Activated CD8-positive, alpha-beta memory T cell treated with anti-CD3 and anti-CD28 coated beads for 36 hours (primary cell): ENCODE data around the gene ASTN2. TPM values are rescaled to one million over a fixed set of nuclear protein-coding genes. Genes with fewer than 3 reads are reported as not detected.

Experiments used
- CTCF ChIA-PET: fragments of 350-600 bp; sonication (Branson Sonifier 250); formaldehyde crosslinking; loops from one replicate; lab custom pipeline; 2021; ENCODE audit warnings: antibody characterized with exemption; lab: Charles Lee
- POLR2A ChIA-PET: fragments of 350-600 bp; sonication (Branson Sonifier 250); formaldehyde crosslinking; loops from one replicate; lab custom pipeline; 2021; ENCODE audit warnings: antibody characterized with exemption; lab: Charles Lee
- total RNA-seq, 2 experiments: library from RNA; stranded (reverse); gene quantifications; one replicate each; pipeline ENCODE4 v1.2.3, GENCODE V29; 2021

The ASTN2 gene
- total RNA-seq, 2 experiments from 2014 or later = 3.1 to 4.3 TPM

DNA sequence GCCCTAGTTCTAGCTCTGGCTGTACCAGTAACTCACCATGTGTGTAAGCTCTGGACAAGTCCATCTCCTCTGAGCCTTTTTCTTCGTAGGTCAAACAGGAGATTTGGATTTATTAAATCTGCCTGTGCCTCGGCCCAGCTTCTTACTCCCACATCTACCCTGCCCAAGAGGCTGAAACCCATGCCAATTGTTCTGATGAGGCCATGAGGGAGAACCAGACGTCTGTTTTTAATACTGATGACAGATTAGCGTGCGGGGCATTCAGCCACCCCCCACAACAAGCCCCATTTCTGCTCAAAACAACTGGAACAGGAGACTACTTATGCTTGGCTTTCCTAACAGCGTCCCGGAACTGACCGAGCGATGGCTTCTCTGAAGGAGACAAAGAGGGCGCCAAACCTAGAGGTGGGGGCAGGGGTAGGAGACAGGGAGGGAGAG, 808.9 kb downstream of the ASTN2 start:
- CTCF ChIA-PET = no interaction called here
- POLR2A ChIA-PET = no interaction called here

DNA sequence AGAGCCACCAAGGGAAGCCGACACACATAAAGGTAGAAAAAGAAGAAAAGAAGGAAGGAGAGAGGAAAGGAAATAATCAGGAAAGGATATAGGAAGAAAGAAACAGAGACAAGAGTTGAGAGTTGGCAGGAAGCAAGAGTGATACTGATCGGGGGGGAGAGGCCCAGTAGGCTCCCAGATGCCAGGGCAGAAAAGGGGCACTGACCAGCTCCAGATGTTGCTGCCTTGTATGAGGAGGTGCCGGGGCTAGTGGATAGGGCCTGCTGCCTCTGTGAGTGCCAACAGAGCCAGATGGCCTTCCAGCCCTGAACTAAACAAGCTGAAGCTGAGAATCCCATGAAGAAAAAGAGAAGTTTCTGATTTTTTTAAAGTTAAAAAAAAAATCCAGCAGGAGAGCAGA, 809.8 kb downstream of the ASTN2 start:
- POLR2A ChIA-PET = no interaction called here
- CTCF ChIA-PET = no interaction called here

DNA sequence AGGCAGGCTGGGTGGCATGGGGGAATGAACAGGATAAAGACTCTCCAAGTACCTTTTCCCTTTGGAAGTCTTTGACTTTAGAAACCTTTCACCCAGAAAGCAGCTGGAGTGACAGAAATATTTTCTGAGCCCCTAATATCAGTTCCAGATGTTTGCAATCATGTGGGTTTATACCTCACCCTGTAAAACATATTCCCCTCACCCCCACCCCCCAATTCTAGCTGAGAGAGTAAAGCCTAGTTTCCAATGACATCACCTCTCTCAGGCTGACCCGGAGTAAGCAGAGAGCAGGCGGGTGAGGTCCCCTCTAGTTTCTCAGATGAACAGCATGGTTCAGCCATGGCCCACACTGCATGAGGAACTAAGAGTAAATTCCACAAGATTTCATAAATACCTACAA, 810.6 kb downstream of the ASTN2 start:
- ChIA-PET POLR2A (no interaction called here), CTCF (no interaction called here)

DNA sequence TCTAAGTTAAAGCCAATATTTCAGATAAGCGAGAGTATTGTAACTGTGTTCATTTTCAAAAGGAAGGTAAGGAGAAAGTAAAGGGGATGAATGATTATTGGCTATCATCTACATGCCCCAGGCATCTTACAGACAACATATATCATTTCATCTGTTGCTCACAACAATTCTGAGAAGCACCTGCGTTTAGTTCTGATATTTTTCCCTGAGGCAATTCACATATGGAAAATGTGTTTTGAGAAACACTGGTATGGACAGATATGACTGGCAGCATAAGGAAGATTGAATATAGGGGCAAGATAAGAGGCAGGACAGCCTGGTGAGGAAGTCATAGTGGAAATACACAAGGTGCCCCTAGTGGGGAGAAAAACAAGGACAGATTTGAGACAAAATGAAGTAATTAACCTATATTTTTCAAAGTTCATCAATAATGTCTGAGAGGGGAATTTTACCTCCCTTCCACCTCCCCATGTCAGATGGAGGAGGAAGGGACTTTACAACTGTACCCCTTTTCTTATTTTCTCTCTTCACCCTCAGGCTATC, 815.4 kb downstream of the ASTN2 start:
- ChIA-PET CTCF (interaction anchor here (0.7 kb wide), 1 partner anchor 104 kb away, joined by 5 read pairs; no protein-coding TSS in a partner anchor), POLR2A (no interaction called here)

DNA sequence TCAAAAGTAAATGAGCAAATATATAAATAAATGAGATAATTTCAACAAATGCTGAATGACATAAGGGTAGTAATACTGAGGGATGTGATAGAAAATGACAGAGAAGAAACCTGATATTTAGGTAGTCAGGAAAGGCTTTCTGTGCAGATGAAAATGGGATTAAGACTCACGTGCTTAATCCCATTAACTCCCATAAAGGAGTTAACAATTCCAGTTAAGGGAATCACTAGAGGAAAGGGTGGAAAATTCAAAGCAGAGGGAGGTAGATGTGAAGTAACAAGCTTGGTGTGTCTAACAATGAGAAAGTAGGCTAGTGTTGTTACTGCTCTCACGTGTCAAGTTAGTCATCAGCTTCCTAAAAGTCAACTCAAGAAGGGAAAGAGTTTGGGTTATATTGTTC, 818.2 kb downstream of the ASTN2 start:
- POLR2A ChIA-PET = no interaction called here
- CTCF ChIA-PET = no interaction called here

DNA sequence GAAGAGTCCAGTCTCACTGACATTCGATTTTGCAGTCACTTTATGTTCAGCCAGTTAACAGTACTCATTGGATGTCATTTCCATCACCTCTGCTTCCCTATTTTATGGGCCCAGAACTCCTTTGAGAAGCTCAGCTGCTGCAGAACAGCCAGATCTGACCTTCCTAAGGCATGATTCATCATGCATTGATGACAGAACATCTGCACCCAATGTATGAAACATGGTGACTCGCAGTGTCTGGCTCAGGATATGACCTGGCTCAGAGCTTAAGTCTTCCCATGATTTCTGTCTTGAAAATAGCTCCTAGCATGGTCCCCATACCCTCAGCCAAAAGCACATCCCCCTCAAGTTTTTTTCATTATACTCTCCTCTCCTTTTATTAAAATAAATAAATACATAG, 820.3 kb downstream of the ASTN2 start:
- POLR2A ChIA-PET = no interaction called here
- CTCF ChIA-PET = no interaction called here

DNA sequence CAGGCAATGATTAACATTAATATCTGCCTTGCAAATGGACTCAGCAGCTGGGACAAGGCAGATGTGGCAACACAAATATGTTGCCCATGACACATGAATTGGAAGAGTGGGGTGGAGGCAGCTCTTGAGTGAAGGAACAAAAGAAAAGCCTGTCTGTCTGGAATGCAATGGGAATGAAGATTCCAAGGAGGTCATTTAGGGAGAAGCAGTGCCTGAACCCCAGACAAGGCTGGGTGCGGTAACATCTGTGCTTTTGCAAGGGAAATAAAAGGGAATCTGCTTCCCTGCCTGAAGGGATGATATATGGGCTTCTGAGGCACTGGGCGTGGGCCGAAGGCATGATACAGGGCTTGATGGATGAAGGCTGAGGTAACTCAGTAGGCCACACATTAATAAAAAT, 821.9 kb downstream of the ASTN2 start:
- CTCF ChIA-PET = no interaction called here
- POLR2A ChIA-PET = no interaction called here

DNA sequence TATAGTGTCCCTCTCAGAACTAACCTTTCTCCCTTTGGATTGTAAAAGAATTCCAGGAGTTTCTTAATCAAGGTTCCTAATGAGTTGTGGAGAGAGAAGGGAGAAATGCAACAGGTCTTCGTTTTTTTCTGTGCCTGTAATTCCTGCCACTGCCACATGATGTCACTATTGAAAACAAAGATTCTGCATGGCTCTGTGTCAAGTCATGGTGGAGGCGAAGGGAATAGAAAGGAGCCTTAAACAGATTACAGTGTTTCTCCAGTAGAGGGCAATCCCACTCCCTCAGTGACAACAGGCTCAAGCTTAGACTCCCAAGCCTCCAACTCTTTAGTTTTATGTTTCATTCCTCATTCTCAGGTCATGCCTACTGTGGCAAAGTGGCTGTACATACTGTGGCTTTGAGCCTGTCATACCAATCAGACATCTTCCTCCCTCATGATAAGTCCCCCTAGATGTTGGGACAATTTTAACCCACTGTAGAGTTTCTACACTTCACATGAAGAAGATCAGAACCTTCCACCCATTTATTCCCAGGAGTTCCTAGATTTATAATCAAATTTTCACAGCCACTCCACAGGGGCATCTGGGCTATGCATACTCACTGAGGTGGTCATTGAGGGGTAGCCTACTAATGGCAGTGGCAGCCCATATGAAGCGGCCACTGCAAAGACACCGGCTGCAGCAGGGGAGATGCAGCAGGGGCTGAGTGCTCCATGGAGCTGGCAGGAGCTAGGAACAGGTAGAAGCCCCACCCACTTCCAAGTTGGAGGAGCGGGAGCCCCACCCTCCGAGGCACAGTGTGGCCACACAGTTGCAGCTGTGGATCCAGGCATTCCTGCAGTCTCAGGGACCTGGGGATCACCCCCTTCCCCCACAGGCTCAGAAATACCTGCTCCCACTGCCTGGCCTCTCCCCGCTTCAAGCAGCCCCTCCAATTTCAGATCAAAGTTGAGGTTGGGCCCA, 825.2 kb downstream of the ASTN2 start:
- ChIA-PET POLR2A (no interaction called here), CTCF (no interaction called here)

DNA sequence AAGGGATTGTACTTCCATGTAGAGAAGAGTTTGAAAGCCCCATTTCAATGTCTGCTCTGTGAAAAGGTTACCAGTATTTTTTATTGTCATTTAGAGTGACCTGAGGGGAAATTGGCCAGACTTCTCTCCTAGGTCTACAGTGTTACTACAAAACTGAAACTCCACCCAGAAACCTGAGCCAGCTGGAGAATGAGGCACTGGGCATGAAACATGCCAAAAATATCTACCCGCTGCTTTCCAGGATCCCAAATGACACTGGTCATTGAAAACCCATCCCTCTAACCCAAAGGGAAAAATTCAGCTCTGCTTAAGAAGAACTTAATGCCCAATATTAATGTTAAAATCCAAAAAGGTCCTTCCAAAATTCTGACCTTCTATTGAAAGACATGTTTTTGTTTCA, 826.9 kb downstream of the ASTN2 start:
- POLR2A ChIA-PET = no interaction called here
- CTCF ChIA-PET = no interaction called here

DNA sequence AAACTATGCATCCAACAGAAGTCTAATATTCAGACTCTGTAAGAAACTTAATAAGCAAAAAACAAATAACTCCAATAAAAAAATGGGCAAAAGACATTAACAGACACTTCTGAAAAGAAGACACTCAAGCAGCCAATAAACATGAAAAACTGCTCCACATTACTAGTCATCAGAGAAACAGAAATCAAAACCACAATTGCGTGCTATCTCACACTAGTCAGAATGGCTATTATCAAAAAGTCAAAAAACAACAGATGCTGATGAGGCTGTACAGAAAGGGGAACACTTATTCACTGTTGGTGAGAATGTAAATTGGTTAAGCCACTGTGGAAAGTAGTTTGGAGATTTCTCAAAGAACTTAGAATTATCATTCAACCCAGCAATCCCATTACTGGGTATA, 829.0 kb downstream of the ASTN2 start:
- ChIA-PET CTCF (no interaction called here), POLR2A (no interaction called here)

DNA sequence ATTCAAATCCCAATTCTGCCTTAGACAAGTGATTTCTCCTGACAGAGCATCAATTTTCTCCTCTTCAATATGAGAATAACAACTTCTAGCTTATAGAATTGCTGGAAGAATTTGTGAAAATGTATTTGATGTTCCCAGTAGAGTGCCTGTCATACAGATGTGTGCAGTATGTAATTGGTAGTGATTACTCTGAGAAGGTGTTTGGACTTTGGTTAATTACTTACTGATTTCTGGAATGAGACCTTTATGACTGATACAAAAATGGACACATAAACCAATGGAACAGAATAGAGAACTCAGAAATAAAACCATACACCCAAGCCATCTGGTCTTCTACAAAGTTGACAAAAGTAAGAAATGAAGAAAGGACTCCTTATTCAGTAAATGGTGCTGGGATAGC, 829.7 kb downstream of the ASTN2 start:
- ChIA-PET POLR2A (no interaction called here), CTCF (no interaction called here)

DNA sequence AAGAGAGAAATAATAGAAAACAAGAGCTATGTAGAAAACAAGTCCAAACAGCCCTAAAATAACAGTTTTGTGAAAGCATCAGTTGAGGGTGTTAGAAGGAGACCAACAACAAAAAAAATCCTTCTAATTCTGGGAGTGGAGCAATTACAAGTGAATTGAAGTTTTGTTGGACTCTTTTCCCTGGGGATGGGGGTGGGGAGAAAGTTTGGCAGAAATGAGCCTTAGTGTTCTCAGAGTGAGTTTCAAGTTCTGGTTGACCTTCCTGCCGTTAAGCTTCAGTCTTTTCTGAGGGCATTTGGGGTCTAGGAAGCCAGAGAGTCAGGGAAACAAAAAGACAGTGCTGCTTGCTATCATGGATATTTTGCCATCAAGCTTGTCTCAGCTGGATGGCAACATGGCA, 834.0 kb downstream of the ASTN2 start:
- ChIA-PET CTCF (no interaction called here), POLR2A (no interaction called here)

DNA sequence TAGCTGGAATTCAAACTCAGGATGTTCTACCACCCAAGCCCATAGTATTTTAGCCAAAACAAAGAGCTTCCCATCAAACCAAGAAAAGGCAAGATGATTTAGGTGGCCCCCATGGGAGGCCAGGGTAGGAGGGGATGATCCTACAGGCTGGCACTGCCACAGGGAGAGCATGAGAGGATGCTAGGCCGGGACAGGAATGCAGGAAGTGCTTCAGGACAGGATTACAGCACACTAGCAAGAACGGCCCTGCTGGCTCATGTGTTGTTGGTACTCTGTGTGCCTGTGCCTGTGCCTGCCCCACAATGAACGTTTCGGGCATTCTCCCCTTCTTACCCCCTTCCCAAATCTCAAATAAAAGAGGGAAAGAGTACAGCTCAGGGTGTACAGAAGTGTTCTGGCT, 838.5 kb downstream of the ASTN2 start:
- ChIA-PET POLR2A (no interaction called here), CTCF (no interaction called here)

DNA sequence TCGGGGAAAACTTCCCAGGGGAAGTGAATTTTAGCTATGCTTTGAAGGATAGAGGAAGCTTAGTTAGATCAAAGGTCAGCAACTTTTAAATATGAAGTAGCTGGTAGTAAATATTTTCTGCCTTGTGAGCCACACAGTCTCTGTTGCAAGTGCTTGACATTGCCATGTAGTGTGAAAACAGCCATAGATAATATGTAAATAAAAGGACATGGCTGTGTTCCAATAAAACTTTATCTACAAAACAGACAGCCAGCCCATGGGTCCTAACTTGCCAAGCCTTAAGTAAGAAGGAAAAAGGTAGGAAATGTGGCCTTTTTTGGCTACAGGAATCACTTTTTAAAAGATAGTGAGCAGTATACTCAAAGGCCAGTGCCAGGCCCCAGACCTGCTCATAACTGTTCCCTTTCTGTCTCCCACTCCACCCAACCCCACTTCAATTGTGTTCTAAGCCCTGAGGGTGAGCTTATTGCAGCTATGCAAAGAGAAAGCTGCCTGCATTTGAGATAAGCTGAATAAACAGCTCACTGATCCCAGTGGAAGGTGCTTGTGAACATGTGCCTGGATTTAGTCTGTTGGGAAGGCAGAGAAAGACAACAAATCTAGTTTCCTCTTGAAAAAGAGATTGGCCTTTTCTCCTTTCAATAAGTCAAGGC, 840.7 kb downstream of the ASTN2 start:
- CTCF ChIA-PET = no interaction called here
- POLR2A ChIA-PET = no interaction called here

DNA sequence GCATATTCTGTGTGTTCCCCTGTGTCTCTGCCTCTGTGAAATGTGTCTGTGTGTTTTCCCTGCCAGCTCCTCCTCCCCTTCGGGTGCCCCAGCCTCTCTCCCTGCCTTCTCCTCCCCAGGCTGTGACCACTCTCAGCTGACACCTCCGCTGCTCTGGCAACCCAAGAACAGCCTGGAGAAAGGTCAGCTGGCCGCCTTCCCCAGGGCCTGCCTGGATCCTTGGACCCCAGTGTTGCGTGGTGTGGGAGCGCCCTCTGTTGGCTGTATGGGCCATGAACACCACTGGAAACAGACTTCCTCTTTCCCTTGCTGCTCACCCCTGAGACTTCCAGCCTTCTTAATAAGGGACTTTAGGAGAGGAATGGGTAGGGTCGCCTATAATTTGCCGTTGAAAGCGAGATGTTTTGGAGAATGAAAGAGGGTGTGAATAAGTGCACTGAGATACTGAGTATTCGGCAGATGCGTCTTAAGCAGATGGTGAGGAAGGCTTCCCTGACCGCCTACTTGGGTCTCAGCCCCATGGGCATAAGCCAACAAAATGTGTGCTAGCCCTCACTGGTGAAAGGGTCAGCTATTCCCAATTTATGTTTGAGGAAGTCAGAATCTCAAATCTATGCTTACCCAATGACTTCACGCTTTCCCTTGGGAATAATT, 842.6 kb downstream of the ASTN2 start:
- CTCF ChIA-PET = no interaction called here
- POLR2A ChIA-PET = no interaction called here

DNA sequence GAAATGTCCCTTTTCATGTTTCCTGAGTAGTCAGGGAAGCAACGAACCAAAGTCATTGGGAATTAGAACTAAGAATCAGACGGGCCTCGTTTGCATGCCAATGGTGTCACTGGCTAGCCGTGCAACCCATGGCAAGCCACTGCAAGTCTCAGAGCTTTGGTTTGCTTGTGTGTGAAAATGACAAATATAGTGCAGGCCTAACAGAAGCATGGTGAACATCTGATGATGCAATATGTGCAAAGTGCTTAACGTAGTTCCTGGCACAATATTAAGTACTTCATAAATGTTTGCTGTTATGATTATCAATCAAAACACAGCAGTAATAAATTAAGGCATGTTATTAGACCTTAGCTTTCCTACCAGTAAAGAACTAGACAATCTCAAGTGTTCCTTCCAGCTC, 845.7 kb downstream of the ASTN2 start:
- CTCF ChIA-PET = no interaction called here
- POLR2A ChIA-PET = no interaction called here

DNA sequence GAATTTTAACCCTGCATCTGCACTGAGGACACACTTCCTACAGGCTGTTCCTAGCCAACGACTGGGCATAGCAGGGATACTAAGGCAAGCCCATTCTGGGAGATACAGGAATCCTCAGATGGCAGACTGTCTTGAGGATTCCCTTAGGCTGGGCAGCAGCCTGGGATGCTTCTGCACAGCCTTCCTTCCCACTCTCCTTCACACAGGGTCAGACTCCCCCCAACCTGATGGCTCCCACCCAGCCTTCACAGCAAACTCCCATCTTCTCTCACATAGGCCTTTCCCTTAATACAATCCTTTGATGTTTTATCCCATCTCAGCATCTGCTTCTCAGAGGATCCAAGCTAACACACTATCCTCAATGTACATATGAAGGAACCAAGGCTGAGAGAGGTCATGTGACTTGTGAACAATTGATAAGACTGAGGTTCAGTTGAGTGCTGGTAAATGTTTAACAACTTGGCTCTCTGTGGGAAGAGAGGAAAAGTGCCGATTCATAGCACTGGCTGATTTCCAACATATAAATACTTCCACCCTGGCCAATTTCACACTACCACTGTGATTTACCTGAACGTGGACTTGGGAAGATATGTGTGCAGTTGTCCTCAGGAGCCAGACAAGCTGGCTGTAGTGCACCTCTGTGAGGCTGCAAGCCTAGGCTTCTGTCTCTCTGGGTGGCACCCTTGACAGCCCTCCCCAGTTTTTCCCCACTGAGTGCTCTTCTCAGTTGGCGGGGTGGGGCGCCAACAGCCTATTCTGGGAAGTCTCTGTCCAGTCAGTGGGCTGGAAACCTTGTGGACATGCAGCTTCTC, 848.0 kb downstream of the ASTN2 start:
- POLR2A ChIA-PET = no interaction called here
- CTCF ChIA-PET = no interaction called here

DNA sequence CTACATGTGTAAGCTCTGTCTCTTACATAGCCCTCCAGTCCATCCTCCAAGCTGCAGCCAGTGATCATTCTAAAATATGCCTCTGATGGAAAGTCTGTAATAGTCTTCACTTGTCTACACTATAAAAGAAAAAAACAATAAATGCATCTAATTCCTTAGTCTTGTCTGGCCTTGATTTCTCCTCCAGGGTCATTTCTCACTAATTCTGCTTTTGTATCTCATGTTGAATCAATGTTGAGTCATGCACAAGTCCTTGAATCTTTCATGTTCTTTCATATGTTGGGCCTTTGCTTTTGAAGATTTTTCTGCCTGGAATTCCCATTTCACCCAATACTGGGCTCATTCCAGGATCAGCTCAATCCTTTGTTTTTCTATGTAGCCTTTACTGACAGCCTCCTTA, 848.9 kb downstream of the ASTN2 start:
- ChIA-PET POLR2A (no interaction called here), CTCF (no interaction called here)

DNA sequence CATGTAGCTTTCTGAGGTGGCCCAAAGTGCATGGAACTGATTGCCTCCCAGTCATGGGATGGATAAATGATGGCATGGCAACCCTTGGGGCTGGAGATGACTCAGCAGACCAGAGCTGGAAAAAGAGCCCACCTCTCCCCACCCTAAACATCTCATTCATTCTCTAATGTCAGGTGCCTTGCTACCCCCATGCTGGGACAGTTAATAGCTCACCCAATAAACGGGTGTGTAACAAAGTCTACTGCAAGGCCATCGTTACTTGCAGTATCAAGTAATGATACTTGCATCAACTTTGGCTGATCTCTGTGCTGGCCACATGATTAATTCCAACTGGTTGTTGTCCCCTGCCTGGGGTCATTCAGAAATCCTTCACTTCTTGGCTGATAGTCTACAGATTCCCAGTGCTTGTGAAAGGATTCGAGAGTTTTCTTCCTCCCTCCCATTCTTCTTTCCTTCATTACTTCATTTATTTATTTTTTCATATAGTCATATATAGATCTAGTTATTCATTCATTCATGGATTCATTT, 850.5 kb downstream of the ASTN2 start:
- ChIA-PET POLR2A (no interaction called here), CTCF (no interaction called here)
